Panc1 (cell line): ENCODE data around the gene PPARG. TPM values are rescaled to one million over a fixed set of nuclear protein-coding genes. Genes with fewer than 3 reads are reported as not detected.
A peak's percentile ranks its signal among the peaks of the same experiment; 100 is the strongest.

Experiments
- ATAC-seq: fragments of 200-7000 bp; cut with Tn5 transposase; 2 replicates; pipeline ENCODE4 v1.9.1; 2020; ENCODE audit warnings: mild to moderate bottlenecking, moderate library complexity
- BruUV-seq: library from RNA; stranded (reverse); fragments of 400-500 nt; replicated peaks from 2 replicates; lab custom pipeline; 2021; lab: Mats Ljungman, UMichigan
- CTCF ChIA-PET: fragments of 300-600 bp; sonication (Branson Sonifier 250); formaldehyde crosslinking; loops from one replicate; lab custom pipeline; 2022; ENCODE audit warnings: antibody characterized with exemption; lab: Charles Lee
- POLR2A ChIA-PET: fragments of 300-600 bp; sonication (Branson Sonifier 250); formaldehyde crosslinking; loops from one replicate; lab custom pipeline; 2022; ENCODE audit warnings: antibody characterized with exemption; lab: Charles Lee
- DNase-seq: peaks from one replicate; pipeline ENCODE4 v3.0.0-alpha.2; 2010; ENCODE audit warnings: low read depth, low spot score
- H3K27ac ChIP-seq: 2 replicates; pipeline ENCODE4 v1.5.1; 2011; ENCODE audit warnings: mild to moderate bottlenecking, low read length, inconsistent platforms
- H3K27me3 ChIP-seq: fragments of 200-500 bp; sonication (Bioruptor generic); 2 replicates; pipeline ENCODE4 v1.6.0; 2014; ENCODE audit warnings: low read length, inconsistent platforms; ENCODE audit not compliant: control insufficient read depth, insufficient read depth
- H3K36me3 ChIP-seq: fragments of 200-500 bp; sonication (Bioruptor generic); 2 replicates; pipeline ENCODE4 v1.5.1; 2014; ENCODE audit warnings: inconsistent platforms, mild to moderate bottlenecking, low read length, moderate library complexity; ENCODE audit not compliant: control insufficient read depth, insufficient read depth
- H3K4me1 ChIP-seq: 2 replicates; pipeline ENCODE4 v1.5.1; 2011; ENCODE audit warnings: inconsistent platforms, mild to moderate bottlenecking, low read length, moderate library complexity; ENCODE audit not compliant: control insufficient read depth, insufficient read depth
- H3K4me3 ChIP-seq, 2 experiments: 2 replicates each; pipeline ENCODE4 v1.5.1; 2011 to 2012; ENCODE audit warnings: low read depth in 2 of 2, low read length in 2 of 2, mild to moderate bottlenecking in 2 of 2, inconsistent platforms in 1 of 2, moderate library complexity in 1 of 2
- H3K9me3 ChIP-seq: fragments of 200-500 bp; sonication (Bioruptor generic); 2 replicates; pipeline ENCODE4 v1.5.1; 2014; ENCODE audit warnings: low read depth, mild to moderate bottlenecking, inconsistent platforms, low read length, moderate library complexity; ENCODE audit not compliant: control insufficient read depth, insufficient read depth
- CTCF ChIP-seq: fragments of 450-650 bp; IDR thresholded peaks from 2 replicates; pipeline ENCODE4 v1.5.1; 2017; ENCODE audit warnings: mild to moderate bottlenecking
- POLR2AphosphoS5 ChIP-seq: IDR thresholded peaks from 2 replicates; pipeline ENCODE4 v1.6.1; 2012; ENCODE audit warnings: mild to moderate bottlenecking, low read depth, low read length, moderate library complexity
- REST ChIP-seq, 2 experiments: IDR thresholded peaks; 2 replicates each; pipeline ENCODE4 v1.6.1; 2011 to 2012; ENCODE audit warnings: low read depth in 2 of 2, control low read depth in 1 of 2, low read length in 1 of 2, mild to moderate bottlenecking in 1 of 2, moderate library complexity in 1 of 2; ENCODE audit not compliant: insufficient read depth in 1 of 2
- SIN3A ChIP-seq: IDR thresholded peaks from 2 replicates; pipeline ENCODE4 v1.6.1; 2012; ENCODE audit warnings: low read depth, mild to moderate bottlenecking, low read length, moderate library complexity, borderline replicate concordance; ENCODE audit not compliant: insufficient read depth
- TCF7L2 ChIP-seq: IDR thresholded peaks from 2 replicates; pipeline ENCODE4 v1.6.1; 2011; ENCODE audit warnings: mild to moderate bottlenecking, low read depth, low read length, inconsistent platforms
- in situ Hi-C: cut with HindIII; loops from 2 replicates; pipeline ENCODE4 v1.10.0; 2016; ENCODE audit warnings: low sequenced_read_pairs, low pct_unique_long_range_greater_than_20kb
- intact Hi-C: fragments of 100-400 bp; cut with micrococcal nuclease; formaldehyde crosslinking; loops from one replicate; pipeline ENCODE4 v1.10.0; 2022; ENCODE audit not compliant: unreplicated experiment
- total RNA-seq: library from RNA; stranded (reverse); gene quantifications from one replicate; pipeline ENCODE4 v1.2.1, GENCODE V29; 2021; ENCODE audit not compliant: unreplicated experiment

PPARG gene
- total RNA-seq, 1 experiment from 2014 or later: 88.1 TPM

- Histone ChIP-seq H3K27ac (peak overlapping the region; percentile 15), H3K4me3 (no peak overlapping the region), H3K9me3 (no peaks in the 10 kb centered on the region), H3K4me1 (peaks cover 36% of the 10 kb centered on the region), H3K27me3 (no peaks in the 10 kb centered on the region), H3K36me3 (no peaks in the 10 kb centered on the region)
- in situ Hi-C loops (no loop called here), intact Hi-C loops (no loop called here)
- no peak for TF ChIP-seq TCF7L2
- TF ChIP-seq REST (IDR thresholded peaks at IDR 0.05; ENCODE audit: insufficient read depth in 1 of 2, low read depth in 2 of 2, low read length in 1 of 2): no peak
- TF ChIP-seq POLR2AphosphoS5: no peak
- no peak for TF ChIP-seq SIN3A
- no peak for TF ChIP-seq CTCF
- ATAC-seq (peak; percentile 64), DNase-seq (no peak)
- POLR2A ChIA-PET: no interaction called here
- CTCF ChIA-PET: interaction anchor here (1.2 kb wide), 1 partner anchor 137 kb away, joined by 3 read pairs; no protein-coding TSS in a partner anchor
- BruUV-seq: no TSS peak
Measured at GRCh38 chr3:12343047-12343501, 54.2 kb downstream of the PPARG start.

- Histone ChIP-seq H3K4me3 (no peak overlapping the region), H3K27ac (peak overlapping the region; percentile 59; the same call in 1 of the 2 replicates), H3K9me3 (no peaks in the 10 kb centered on the region), H3K36me3 (no peaks in the 10 kb centered on the region), H3K4me1 (peaks cover 34% of the 10 kb centered on the region), H3K27me3 (no peaks in the 10 kb centered on the region)
- peak; percentile 39 for DNase-seq
- TF ChIP-seq POLR2AphosphoS5 (no peak), SIN3A (no peak), TCF7L2 (peak; percentile 82), REST (IDR thresholded peaks at IDR 0.05; ENCODE audit: insufficient read depth in 1 of 2, low read depth in 2 of 2, low read length in 1 of 2) (no peak), CTCF (no peak)
- peak; percentile 50; the same call in 1 of the 2 replicates for ATAC-seq
- no TSS peak for BruUV-seq
- POLR2A ChIA-PET: no interaction called here
- in situ Hi-C loops: no loop called here
- CTCF ChIA-PET: interaction anchor here (0.6 kb wide), 1 partner anchor 34 kb away, joined by 3 read pairs; no protein-coding TSS in a partner anchor
- intact Hi-C loops: no loop called here
Measured at GRCh38 chr3:12345141-12345561, 56.3 kb downstream of the PPARG start.
